Measurements from ENCODE around the gene VPS41. TPM values are rescaled to one million over a fixed set of nuclear protein-coding genes. Genes with fewer than 3 reads are reported as not detected.
A peak's percentile ranks its signal among the peaks of the same experiment; 100 is the strongest.

The VPS41 gene
- total and polyA plus RNA-seq, 11 donors, result 6.0 to 55.8 (median 42.8) TPM

DNA sequence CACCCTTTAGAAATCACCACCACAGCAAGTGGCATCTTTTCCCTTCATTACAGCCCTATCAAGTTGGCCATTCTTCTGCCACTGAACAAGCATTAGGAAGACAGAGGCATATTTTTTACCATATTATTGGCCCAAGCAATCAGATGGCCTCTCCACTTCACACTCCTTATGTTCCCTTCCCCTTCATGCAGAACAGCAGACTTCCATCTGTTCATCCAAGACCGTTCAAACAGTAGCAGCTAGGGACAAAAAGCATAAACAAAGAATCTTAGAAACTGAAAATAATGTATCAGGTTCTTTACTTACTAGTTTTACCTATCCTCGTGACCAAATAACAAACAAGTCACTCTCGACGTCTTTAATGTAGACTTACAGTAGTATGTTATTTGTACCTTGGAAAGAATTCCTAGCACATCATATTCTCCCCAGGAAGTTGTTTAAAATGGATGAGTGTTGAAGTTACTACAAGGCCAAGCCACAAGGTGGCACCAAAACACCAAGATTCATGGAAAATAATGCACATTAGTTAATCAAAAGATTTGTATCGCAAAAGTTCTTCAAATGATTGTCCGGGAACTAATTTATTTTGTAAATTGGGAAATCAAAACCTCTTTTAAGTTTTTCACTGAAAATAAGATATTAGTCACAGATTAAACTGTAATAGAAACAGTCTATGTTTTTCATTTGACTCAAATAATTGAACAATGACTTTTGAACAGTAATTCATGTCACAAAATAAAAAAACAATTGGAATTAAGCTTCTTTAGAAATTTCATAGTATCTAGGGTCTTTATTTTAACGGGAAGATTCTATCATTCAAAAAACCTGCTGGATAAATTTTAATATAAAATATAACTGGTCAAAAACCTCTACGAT is 112.1 kb downstream of the VPS41 start:
- 29 to 32% (median 31%) methylated on average over 8 of the region's 8 CpGs for WGBS, 4 donors
- ATAC-seq (no peak), DNase-seq (peak in 3 of 5 donors; percentile 23 to 36 (median 32))
- Histone ChIP-seq H3K4me3 (no peak overlapping the region), H3K9me3 (no peaks in the 10 kb centered on the region), H3K36me3 (peaks cover 0 to 41% (median 27%) of the 10 kb centered on the region in 9 donors), H3K4me1 (no peaks in the 10 kb centered on the region), H3K27ac (no peak overlapping the region), H3K27me3 (no peaks in the 10 kb centered on the region)
- no peak for TF ChIP-seq POLR2A (IDR thresholded peaks at IDR 0.05)
- TF ChIP-seq, protein P1, sequence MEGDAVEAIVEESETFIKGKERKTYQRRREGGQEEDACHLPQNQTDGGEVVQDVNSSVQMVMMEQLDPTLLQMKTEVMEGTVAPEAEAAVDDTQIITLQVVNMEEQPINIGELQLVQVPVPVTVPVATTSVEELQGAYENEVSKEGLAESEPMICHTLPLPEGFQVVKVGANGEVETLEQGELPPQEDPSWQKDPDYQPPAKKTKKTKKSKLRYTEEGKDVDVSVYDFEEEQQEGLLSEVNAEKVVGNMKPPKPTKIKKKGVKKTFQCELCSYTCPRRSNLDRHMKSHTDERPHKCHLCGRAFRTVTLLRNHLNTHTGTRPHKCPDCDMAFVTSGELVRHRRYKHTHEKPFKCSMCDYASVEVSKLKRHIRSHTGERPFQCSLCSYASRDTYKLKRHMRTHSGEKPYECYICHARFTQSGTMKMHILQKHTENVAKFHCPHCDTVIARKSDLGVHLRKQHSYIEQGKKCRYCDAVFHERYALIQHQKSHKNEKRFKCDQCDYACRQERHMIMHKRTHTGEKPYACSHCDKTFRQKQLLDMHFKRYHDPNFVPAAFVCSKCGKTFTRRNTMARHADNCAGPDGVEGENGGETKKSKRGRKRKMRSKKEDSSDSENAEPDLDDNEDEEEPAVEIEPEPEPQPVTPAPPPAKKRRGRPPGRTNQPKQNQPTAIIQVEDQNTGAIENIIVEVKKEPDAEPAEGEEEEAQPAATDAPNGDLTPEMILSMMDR (IDR thresholded peaks at IDR 0.05), result peak; percentile 67 to 91 (median 80)
- intact Hi-C loops (cut with DNase I), result loop anchor here (1.0 to 10.0 kb wide), 11 partner anchors 128 to 725 kb away; no protein-coding TSS in a partner anchor

DNA sequence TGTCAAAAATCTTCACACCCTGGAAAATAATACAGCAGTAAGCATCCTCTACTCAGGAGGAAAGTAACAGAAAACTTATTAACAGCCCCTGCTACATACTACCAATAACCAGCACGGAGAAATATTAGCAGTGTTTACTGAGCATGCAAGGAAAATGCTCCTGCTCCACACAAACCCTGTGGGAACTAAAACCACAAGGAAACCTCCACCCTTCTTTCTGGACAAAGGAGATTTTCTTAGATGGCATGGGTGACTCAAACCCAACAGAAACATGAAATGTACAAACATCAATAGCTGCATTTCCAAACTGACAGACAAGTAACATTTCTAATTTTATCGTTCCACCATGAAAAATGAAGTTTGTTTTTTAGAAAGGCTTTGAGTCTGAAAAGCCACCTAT is 113.4 kb downstream of the VPS41 start:
- H3K9me3 ChIP-seq, result no peaks in the 10 kb centered on the region
- TF ChIP-seq POLR2A (IDR thresholded peaks at IDR 0.05), result no peak
- TF ChIP-seq, protein P1 (IDR thresholded peaks at IDR 0.05), result no peak
- H3K27me3 ChIP-seq, result no peaks in the 10 kb centered on the region
- H3K4me1 ChIP-seq, result no peaks in the 10 kb centered on the region
- intact Hi-C loops (cut with DNase I), result loop anchor here (2.0 to 10.0 kb wide), 7 partner anchors 129 to 727 kb away; no protein-coding TSS in a partner anchor
- no peak for ATAC-seq
- peaks cover 0 to 53% (median 27%) of the 10 kb centered on the region in 9 donors for H3K36me3 ChIP-seq
- H3K4me3 ChIP-seq, result no peak overlapping the region
- DNase-seq, result no peak
- WGBS, 4 donors, result 92 to 96% (median 94%) methylated on average over 2 of the region's 2 CpGs
- no peak overlapping the region for H3K27ac ChIP-seq

DNA sequence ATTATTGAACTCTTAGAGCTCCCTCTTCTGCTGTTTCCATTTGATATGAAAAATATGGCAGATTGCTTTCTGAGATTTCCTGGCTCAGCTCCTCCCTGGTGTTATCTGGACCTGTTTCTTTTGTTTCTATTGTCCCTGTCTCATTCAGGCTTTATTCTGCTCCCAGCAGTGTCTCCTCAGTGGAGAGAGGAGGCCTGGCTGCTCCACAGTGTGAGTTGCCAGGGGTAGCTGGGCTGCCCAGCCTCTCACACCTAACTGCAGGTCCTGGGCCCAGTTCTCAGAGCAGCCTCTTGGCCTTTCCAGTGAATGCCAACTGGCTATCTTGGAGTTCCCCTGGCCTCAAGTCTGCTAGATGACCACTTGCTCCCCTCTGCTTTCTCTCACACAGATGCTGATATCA is 127.0 kb downstream of the VPS41 start:
- Histone ChIP-seq H3K27me3 (no peaks in the 10 kb centered on the region), H3K27ac (no peak overlapping the region), H3K9me3 (no peaks in the 10 kb centered on the region), H3K4me3 (no peak overlapping the region), H3K36me3 (peaks cover 0 to 15% (median 3%) of the 10 kb centered on the region in 9 donors), H3K4me1 (no peaks in the 10 kb centered on the region)
- DNase-seq, result no peak
- TF ChIP-seq, protein P1 (IDR thresholded peaks at IDR 0.05), result no peak
- TF ChIP-seq POLR2A (IDR thresholded peaks at IDR 0.05), result no peak
- intact Hi-C loops (cut with DNase I), result no loop called here
- no peak for ATAC-seq

DNA sequence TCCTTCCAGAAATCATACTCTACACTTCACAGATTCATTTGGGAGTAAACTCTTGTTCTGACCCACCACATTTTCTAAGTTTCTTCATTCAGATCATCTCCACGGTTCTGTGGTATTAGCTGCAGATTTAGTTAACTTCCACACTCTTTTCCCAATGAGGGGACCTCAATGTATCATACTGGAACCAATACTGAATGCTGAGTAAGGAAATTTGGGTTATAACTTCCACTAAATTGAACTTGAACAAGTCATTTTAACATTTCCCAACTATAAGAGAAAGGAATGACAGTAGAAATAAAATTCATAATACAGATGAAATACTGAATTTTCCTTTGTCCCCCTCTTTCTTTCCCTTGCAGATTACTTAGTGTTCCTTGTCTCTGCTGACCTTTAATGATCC is 131.4 kb downstream of the VPS41 start:
- H3K27me3 ChIP-seq, result no peaks in the 10 kb centered on the region
- H3K4me3 ChIP-seq, result no peak overlapping the region
- H3K9me3 ChIP-seq, result no peaks in the 10 kb centered on the region
- 3 to 55% (median 45%) methylated on average over 1 of the region's 1 CpG for WGBS, 4 donors
- intact Hi-C loops (cut with DNase I), result no loop called here
- H3K36me3 ChIP-seq, result peaks cover 0 to 42% (median 24%) of the 10 kb centered on the region in 9 donors
- H3K4me1 ChIP-seq, result no peaks in the 10 kb centered on the region
- ATAC-seq (no peak), DNase-seq (no peak)
- H3K27ac ChIP-seq, result no peak overlapping the region
- TF ChIP-seq, protein P1 (IDR thresholded peaks at IDR 0.05), result no peak
- no peak for TF ChIP-seq POLR2A (IDR thresholded peaks at IDR 0.05)
